K562 (cell line): ENCODE measurements around the gene RFPL3. TPM values are rescaled to one million over a fixed set of nuclear protein-coding genes. Genes with fewer than 3 reads are reported as not detected.

Experiments used
- ATAC-seq: fragments of 200-7000 bp; cut with Tn5 transposase; 3 replicates; pipeline ENCODE4 v1.9.1; 2020; ENCODE audit warnings: moderate library complexity
- BruUV-seq: library from RNA; stranded (reverse); fragments of 400-500 nt; replicated peaks from 2 replicates; lab custom pipeline; 2021; lab: Mats Ljungman, UMichigan
- CTCF ChIA-PET: fragments of 300-600 bp; formaldehyde crosslinking; extraction: SDS; loops from one replicate; lab custom pipeline; 2021; ENCODE audit warnings: low intra/inter-chr PET ratio; lab: Yijun Ruan, JAX
- POLR2A ChIA-PET: fragments of 300-600, 350-650 bp; sonication (Branson Sonifier 250); formaldehyde crosslinking; extraction: SDS; loops from one replicate; lab custom pipeline; 2021; ENCODE audit warnings: antibody characterized with exemption, inconsistent platforms; lab: Yijun Ruan, JAX
- DNase-seq, 4 experiments: peaks; one replicate each; pipeline versions ENCODE4 v3.0.0 to v3.0.0-alpha.2; 2011 to 2018; ENCODE audit warnings: low spot score in 3 of 4, mixed read lengths in 3 of 4; ENCODE audit errors: extremely low read depth in 1 of 4
- FAIRE-seq: peaks from 2 replicates; lab custom pipeline; 2011; peaks lifted over from hg19 to GRCh38; lab: Jason Lieb, UNC
- H2AFZ ChIP-seq: 2 replicates; pipeline ENCODE4 v1.6.0; 2011; ENCODE audit warnings: low read depth, low read length, control low read depth, inconsistent platforms
- H3K27ac ChIP-seq: fragments of 200-600 bp; 3 replicates; pipeline ENCODE4 v1.8.0; 2011; ENCODE audit warnings: low read depth, mild to moderate bottlenecking, control low read depth, inconsistent platforms, low read length, moderate library complexity, mixed read lengths; ENCODE audit errors: extremely low read depth
- H3K27me3 ChIP-seq, 2 experiments: fragments of 300-600 bp in 1 of 2; 2 replicates in 1 of 2; 3 replicates in 1 of 2; pipeline versions ENCODE4 v1.6.0 to v1.8.0; 2011; ENCODE audit warnings: inconsistent platforms in 2 of 2, low read length in 2 of 2, mild to moderate bottlenecking in 1 of 2, mixed read lengths in 1 of 2, moderate library complexity in 1 of 2; ENCODE audit not compliant: control insufficient read depth in 2 of 2, insufficient read depth in 2 of 2
- H3K36me3 ChIP-seq: fragments of 300-600 bp; 3 replicates; pipeline ENCODE4 v1.8.0; 2011; ENCODE audit warnings: mild to moderate bottlenecking, low read length, inconsistent platforms; ENCODE audit not compliant: control insufficient read depth, insufficient read depth
- H3K4me1 ChIP-seq, 2 experiments: fragments of 200-600 bp in 1 of 2; replicated peaks in 1 of 2; 2 replicates in 1 of 2; 3 replicates in 1 of 2; pipeline versions ENCODE4 v1.5.1 to v1.8.0; 2011; ENCODE audit warnings: inconsistent platforms in 2 of 2, low read length in 2 of 2, mild to moderate bottlenecking in 1 of 2, mixed read lengths in 1 of 2, moderate library complexity in 1 of 2; ENCODE audit not compliant: control insufficient read depth in 2 of 2, insufficient read depth in 2 of 2
- H3K4me2 ChIP-seq: 2 replicates; pipeline ENCODE4 v1.6.1; 2011; ENCODE audit warnings: low read length, control low read depth, inconsistent platforms, mixed read lengths; ENCODE audit not compliant: insufficient read depth
- H3K4me3 ChIP-seq: fragments of 200-600 bp; sonication (generic), shearing (Covaris generic); 2 replicates; pipeline ENCODE4 v1.5.1; 2016; ENCODE audit warnings: control low read depth, inconsistent platforms
- H3K79me2 ChIP-seq: fragments of 200-600 bp; 3 replicates; pipeline ENCODE4 v1.8.0; 2011; ENCODE audit warnings: low read length, inconsistent platforms; ENCODE audit not compliant: control insufficient read depth, insufficient read depth
- H3K9ac ChIP-seq, 2 experiments: 2 replicates each; pipeline versions ENCODE4 v1.6.0 to v1.6.1; 2011; ENCODE audit warnings: low read depth in 2 of 2, low read length in 2 of 2, control low read depth in 1 of 2, inconsistent platforms in 1 of 2, mild to moderate bottlenecking in 1 of 2, mixed read lengths in 1 of 2; ENCODE audit not compliant: insufficient read depth in 1 of 2
- H3K9me1 ChIP-seq: one replicate; pipeline ENCODE4 v1.6.0; 2011; ENCODE audit warnings: inconsistent platforms, mild to moderate bottlenecking, low read length, moderate library complexity; ENCODE audit not compliant: control insufficient read depth, insufficient read depth
- H3K9me3 ChIP-seq: replicated peaks from 2 replicates; pipeline ENCODE4 v1.5.1; 2011; ENCODE audit warnings: low read depth, low read length, inconsistent platforms; ENCODE audit not compliant: control insufficient read depth, insufficient read depth
- H4K20me1 ChIP-seq: replicated peaks from 2 replicates; pipeline ENCODE4 v1.6.1; 2011; ENCODE audit warnings: low read length, inconsistent platforms, mixed read lengths; ENCODE audit not compliant: control insufficient read depth, insufficient read depth
- FOSL1 ChIP-seq: fragments of 200-800 bp; sonication (Bioruptor generic); conservative IDR thresholded peaks from 2 replicates; pipeline ENCODE4 v1.6.1; 2016; ENCODE audit warnings: missing genetic modification characterization, missing compliant biosample characterization
- ZNF740 ChIP-seq, 3 experiments: fragments of 200-800 bp in 1 of 3; sonication (Bioruptor generic) in 1 of 3; sonication (generic) in 1 of 3; formaldehyde crosslinking in 1 of 3; IDR thresholded peaks; 2 replicates each; pipeline versions ENCODE4 v1.6.1 to v1.8.0; 2016 to 2022; ENCODE audit warnings: mild to moderate bottlenecking in 2 of 3, missing compliant biosample characterization in 2 of 3, missing genetic modification characterization in 2 of 3, missing genetic modification reagents in 1 of 3
- WGBS: fragments of 100-300 bp; shearing (Covaris generic); methylation state at CpG from one replicate; pipeline ENCODE4 v1.1.6; 2016; ENCODE audit warnings: low coverage, mixed read lengths; ENCODE audit not compliant: insufficient coverage; ENCODE audit errors: missing lambda C conversion rate; 5-methylcytosine and 5-hydroxymethylcytosine counted together
- in situ Hi-C: fragments of 300-500 bp; cut with MboI; formaldehyde crosslinking; loops from 4 replicates; pipeline ENCODE4 v1.15.0; 2018; ENCODE audit warnings: inconsistent platforms, mixed read lengths
- intact Hi-C: fragments of 100-400 bp; cut with micrococcal nuclease; formaldehyde crosslinking; loops from 2 replicates; pipeline ENCODE4 v1.14.2; 2022
- polyA plus RNA-seq, 8 experiments: library from polyadenylated mRNA; depleted of rRNA in 4 of 8; stranded (reverse) in 5 of 8; unstranded in 3 of 8; fragments of >200 nt; fragmentation: Nextera tagmentation in 2 of 8; fragmentation: Illumina TruSeq in 1 of 8; extraction: Ambion mirVana in 2 of 8; extraction: Trizol in 1 of 8; gene quantifications; 2 replicates each; pipeline versions ENCODE4 v1.2.1 to v1.2.3, GENCODE V29; 2011 to 2014; ENCODE audit warnings: inconsistent platforms in 1 of 8, missing spikeins in 1 of 8
- total RNA-seq, 7 experiments: library from RNA; depleted of rRNA in 6 of 7; stranded (reverse); fragments of >200 nt in 6 of 7; fragmentation: Illumina TruSeq in 2 of 7; extraction: Trizol in 2 of 7; gene quantifications; 2 replicates each; pipeline versions ENCODE4 v1.2.1 to v1.2.3, GENCODE V29; 2011 to 2021; ENCODE audit warnings: low replicate concordance in 1 of 7
- TF ChIP-seq, protein P1 (sequence below): fragments of 450-650 bp; IDR thresholded peaks from 2 replicates; pipeline ENCODE4 v1.7.1; 2018; ENCODE audit warnings: mild to moderate bottlenecking, low read depth; ENCODE audit not compliant: partially characterized antibody

RFPL3 gene
- total and polyA plus RNA-seq, 9 of the 15 experiments (the other 6 are each of a cell fraction or from before 2014, with no cell fraction given) = not detected

DNA sequence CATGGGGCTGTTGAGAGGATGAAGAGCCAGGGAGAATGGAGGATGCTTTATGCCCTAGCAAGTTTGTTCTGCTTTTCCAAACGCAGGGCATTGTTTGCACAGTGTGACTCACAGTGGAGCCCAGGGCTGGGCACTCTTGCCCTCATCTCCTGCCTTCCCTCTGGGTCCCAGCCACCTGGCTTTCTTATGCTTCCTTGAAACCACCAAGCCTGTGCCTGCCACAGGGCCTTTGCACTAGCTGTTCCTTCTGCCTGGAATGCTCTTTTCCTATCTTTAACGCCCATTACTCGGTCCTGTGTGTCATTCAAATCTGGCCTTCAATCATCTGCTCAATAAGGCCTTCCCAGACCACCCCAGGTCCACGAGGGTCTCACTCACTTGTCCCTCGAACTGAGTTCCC lies 46.9 kb upstream of the RFPL3 start:
- DNase-seq (no peak), ATAC-seq (no peak)
- CTCF ChIA-PET = no interaction called here

More for the DNA sequence above, 46.9 kb upstream of the RFPL3 start:
- TF ChIP-seq ZNF740 (CRISPR knock-in tag; IDR thresholded peaks at IDR 0.05) (no peak), ZNF740 (tag; IDR thresholded peaks at IDR 0.05) (no peak), FOSL1 (tag) (no peak)
- TF ChIP-seq, protein P1, sequence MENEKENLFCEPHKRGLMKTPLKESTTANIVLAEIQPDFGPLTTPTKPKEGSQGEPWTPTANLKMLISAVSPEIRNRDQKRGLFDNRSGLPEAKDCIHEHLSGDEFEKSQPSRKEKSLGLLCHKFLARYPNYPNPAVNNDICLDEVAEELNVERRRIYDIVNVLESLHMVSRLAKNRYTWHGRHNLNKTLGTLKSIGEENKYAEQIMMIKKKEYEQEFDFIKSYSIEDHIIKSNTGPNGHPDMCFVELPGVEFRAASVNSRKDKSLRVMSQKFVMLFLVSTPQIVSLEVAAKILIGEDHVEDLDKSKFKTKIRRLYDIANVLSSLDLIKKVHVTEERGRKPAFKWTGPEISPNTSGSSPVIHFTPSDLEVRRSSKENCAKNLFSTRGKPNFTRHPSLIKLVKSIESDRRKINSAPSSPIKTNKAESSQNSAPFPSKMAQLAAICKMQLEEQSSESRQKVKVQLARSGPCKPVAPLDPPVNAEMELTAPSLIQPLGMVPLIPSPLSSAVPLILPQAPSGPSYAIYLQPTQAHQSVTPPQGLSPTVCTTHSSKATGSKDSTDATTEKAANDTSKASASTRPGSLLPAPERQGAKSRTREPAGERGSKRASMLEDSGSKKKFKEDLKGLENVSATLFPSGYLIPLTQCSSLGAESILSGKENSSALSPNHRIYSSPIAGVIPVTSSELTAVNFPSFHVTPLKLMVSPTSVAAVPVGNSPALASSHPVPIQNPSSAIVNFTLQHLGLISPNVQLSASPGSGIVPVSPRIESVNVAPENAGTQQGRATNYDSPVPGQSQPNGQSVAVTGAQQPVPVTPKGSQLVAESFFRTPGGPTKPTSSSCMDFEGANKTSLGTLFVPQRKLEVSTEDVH = no peak
- H4K20me1 ChIP-seq = no peaks in the 10 kb centered on the region
- POLR2A ChIA-PET = no interaction called here
- H2AFZ ChIP-seq = no peak overlapping the region
- no peaks in the 10 kb centered on the region for H3K36me3 ChIP-seq
- no peaks in the 10 kb centered on the region for H3K79me2 ChIP-seq
- intact Hi-C loops (no loop called here), in situ Hi-C loops (no loop called here)
- FAIRE-seq = no peak
- no peak overlapping the region for H3K4me2 ChIP-seq
- H3K4me3 ChIP-seq = no peak overlapping the region
- H3K4me1 ChIP-seq = no peaks in the 10 kb centered on the region; a peak in 1 of 5 replicates
- no TSS peak for BruUV-seq
- H3K9me1 ChIP-seq = no peaks in the 10 kb centered on the region
- H3K9me3 ChIP-seq = no peaks in the 10 kb centered on the region
- H3K27me3 ChIP-seq = peaks cover 0 to under 1% of the 10 kb centered on the region in 2 experiments; a peak in 1 of 5 replicates
- no peak overlapping the region for H3K9ac ChIP-seq
- H3K27ac ChIP-seq = no peak overlapping the region
- 0% methylated on average over 5 of the region's 5 CpGs for WGBS
